IMR-90 (cell line): ENCODE results near the gene DNAJB12. TPM values are rescaled to one million over a fixed set of nuclear protein-coding genes. Genes with fewer than 3 reads are reported as not detected.

ENCODE experiments used
- ATAC-seq: fragments of 200-7000 bp; cut with Tn5 transposase; 2 replicates; pipeline ENCODE4 v1.9.1; 2020; ENCODE audit warnings: low read depth, mild to moderate bottlenecking, moderate library complexity
- BruUV-seq: library from RNA; stranded (reverse); fragments of 400-500 nt; replicated peaks from 2 replicates; lab custom pipeline; 2021; lab: Mats Ljungman, UMichigan
- CTCF ChIA-PET: fragments of 300-600 bp; formaldehyde crosslinking; extraction: SDS; loops from one replicate; lab custom pipeline; 2021; ENCODE audit warnings: antibody characterized with exemption; lab: Yijun Ruan, JAX
- POLR2A ChIA-PET: fragments of 300-600 bp; sonication (Branson Sonifier 250); formaldehyde crosslinking; loops from one replicate; lab custom pipeline; 2022; ENCODE audit warnings: antibody characterized with exemption; ENCODE audit not compliant: unreplicated experiment; lab: Charles Lee
- DNase-seq: peaks from one replicate; pipeline ENCODE4 v3.0.0; 2013
- H2AFZ ChIP-seq: replicated peaks from 2 replicates; pipeline ENCODE3; 2013; ENCODE audit warnings: low read length, mild to moderate bottlenecking; ENCODE audit not compliant: poor library complexity
- H2AK5ac ChIP-seq: 2 replicates; pipeline ENCODE4 v1.6.1; 2013; ENCODE audit warnings: low read depth, low read length, inconsistent platforms
- H2AK9ac ChIP-seq: replicated peaks from 2 replicates; pipeline ENCODE3; 2013; ENCODE audit warnings: mild to moderate bottlenecking, low read depth, low read length, moderate library complexity; ENCODE audit not compliant: poor library complexity
- H2BK120ac ChIP-seq: 2 replicates; pipeline ENCODE4 v1.6.1; 2013; ENCODE audit warnings: low read depth, low read length, inconsistent platforms
- H2BK15ac ChIP-seq: 3 replicates; pipeline ENCODE4 v1.6.1; 2013; ENCODE audit warnings: low read depth, low read length, inconsistent platforms
- H2BK20ac ChIP-seq: 2 replicates; pipeline ENCODE4 v1.6.1; 2013; ENCODE audit warnings: low read depth, mild to moderate bottlenecking, inconsistent platforms, low read length, moderate library complexity
- H2BK5ac ChIP-seq: 2 replicates; pipeline ENCODE4 v1.6.1; 2013; ENCODE audit warnings: mild to moderate bottlenecking, low read depth, low read length, inconsistent platforms; ENCODE audit not compliant: poor library complexity, severe bottlenecking
- H3K14ac ChIP-seq: replicated peaks from 2 replicates; pipeline ENCODE4 v1.6.1; 2013; ENCODE audit warnings: low read depth, low read length, inconsistent platforms
- H3K18ac ChIP-seq: 2 replicates; pipeline ENCODE4 v1.6.1; 2013; ENCODE audit warnings: low read depth, low read length, control low read depth
- H3K23ac ChIP-seq: 2 replicates; pipeline ENCODE4 v1.6.1; 2013; ENCODE audit warnings: low read depth, low read length, inconsistent platforms
- H3K27ac ChIP-seq: 2 replicates; pipeline ENCODE4 v1.5.1; 2013; ENCODE audit warnings: mild to moderate bottlenecking, control low read depth, low read length; ENCODE audit not compliant: insufficient read depth
- H3K27me3 ChIP-seq: 2 replicates; pipeline ENCODE4 v1.6.1; 2013; ENCODE audit warnings: low read length; ENCODE audit not compliant: control insufficient read depth, insufficient read depth
- H3K36me3 ChIP-seq: 2 replicates; pipeline ENCODE4 v1.6.1; 2013; ENCODE audit warnings: low read length, mixed read lengths; ENCODE audit not compliant: control insufficient read depth, insufficient read depth
- H3K4ac ChIP-seq: 2 replicates; pipeline ENCODE4 v1.6.1; 2013; ENCODE audit warnings: low read depth, low read length, inconsistent platforms
- H3K4me1 ChIP-seq: 2 replicates; pipeline ENCODE4 v1.6.1; 2013; ENCODE audit warnings: low read length, mixed read lengths; ENCODE audit not compliant: control insufficient read depth, insufficient read depth
- H3K4me2 ChIP-seq: 2 replicates; pipeline ENCODE4 v1.6.1; 2013; ENCODE audit warnings: low read depth, mild to moderate bottlenecking, control low read depth, low read length, moderate library complexity
- H3K4me3 ChIP-seq: 2 replicates; pipeline ENCODE4 v1.5.1; 2013; ENCODE audit warnings: low read depth, mild to moderate bottlenecking, control low read depth, low read length, moderate library complexity; ENCODE audit not compliant: insufficient read depth
- H3K56ac ChIP-seq: 2 replicates; pipeline ENCODE4 v1.6.1; 2013; ENCODE audit warnings: low read length, inconsistent platforms; ENCODE audit not compliant: insufficient read depth; ENCODE audit errors: extremely low read depth
- H3K79me1 ChIP-seq, 2 experiments: 2 replicates each; pipeline ENCODE4 v1.6.1; 2013; ENCODE audit warnings: low read length in 2 of 2, inconsistent platforms in 1 of 2, low read depth in 1 of 2
- H3K9ac ChIP-seq: 2 replicates; pipeline ENCODE4 v1.6.1; 2013; ENCODE audit warnings: low read depth, low read length, control low read depth
- H3K9me1 ChIP-seq: 2 replicates; pipeline ENCODE4 v1.6.1; 2013; ENCODE audit warnings: low read length, inconsistent platforms; ENCODE audit not compliant: insufficient read depth
- H3K9me3 ChIP-seq: 2 replicates; pipeline ENCODE4 v1.6.1; 2013; ENCODE audit warnings: low read length; ENCODE audit not compliant: control insufficient read depth, insufficient read depth
- H4K20me1 ChIP-seq: 2 replicates; pipeline ENCODE4 v1.6.1; 2013; ENCODE audit warnings: low read length, inconsistent platforms; ENCODE audit not compliant: insufficient read depth
- H4K5ac ChIP-seq: 2 replicates; pipeline ENCODE4 v1.6.1; 2013; ENCODE audit warnings: mild to moderate bottlenecking, low read depth, low read length, control low read depth
- H4K8ac ChIP-seq, 2 experiments: 2 replicates each; pipeline ENCODE4 v1.6.1; 2013; ENCODE audit warnings: low read depth in 2 of 2, low read length in 2 of 2, control low read depth in 1 of 2, inconsistent platforms in 1 of 2
- H4K91ac ChIP-seq: 2 replicates; pipeline ENCODE4 v1.6.1; 2013; ENCODE audit warnings: low read depth, low read length, inconsistent platforms; ENCODE audit not compliant: insufficient read depth
- BHLHE40 ChIP-seq: fragments of 150-350 bp; IDR thresholded peaks from 2 replicates; pipeline ENCODE4 v1.6.1; 2016; ENCODE audit warnings: mild to moderate bottlenecking, low read depth, low read length
- CEBPB ChIP-seq: IDR thresholded peaks from 2 replicates; pipeline ENCODE4 v1.6.1; 2012; ENCODE audit warnings: low read depth, low read length, improper control_type of control experiment
- FOS ChIP-seq: fragments of 150-350 bp; IDR thresholded peaks from 2 replicates; pipeline ENCODE4 v1.6.1; 2016; ENCODE audit warnings: low read depth, low read length
- MAZ ChIP-seq: IDR thresholded peaks from 2 replicates; pipeline ENCODE4 v1.6.1; 2012; ENCODE audit warnings: low read depth, mild to moderate bottlenecking, low read length, improper control_type of control experiment, moderate library complexity, borderline replicate concordance
- MXI1 ChIP-seq: IDR thresholded peaks from 2 replicates; pipeline ENCODE4 v1.6.1; 2012; ENCODE audit warnings: low read depth, mild to moderate bottlenecking, low read length, moderate library complexity, borderline replicate concordance
- NFE2L2 ChIP-seq: fragments of 150-350 bp; IDR thresholded peaks from 2 replicates; pipeline ENCODE4 v1.6.1; 2016; ENCODE audit warnings: low read depth, mild to moderate bottlenecking, low read length
- POLR2A ChIP-seq: IDR thresholded peaks from 2 replicates; pipeline ENCODE4 v1.6.1; 2012; ENCODE audit warnings: mild to moderate bottlenecking, low read depth, low read length
- RCOR1 ChIP-seq: IDR thresholded peaks from 2 replicates; pipeline ENCODE4 v1.6.1; 2012; ENCODE audit warnings: mild to moderate bottlenecking, low read length, improper control_type of control experiment; ENCODE audit not compliant: insufficient replicate concordance
- RFX5 ChIP-seq: IDR thresholded peaks from 2 replicates; pipeline ENCODE4 v1.8.0; 2012; ENCODE audit warnings: low read depth, mild to moderate bottlenecking, low read length, moderate library complexity
- WGBS, 2 experiments: methylation state at CpG; one replicate each; pipeline versions ENCODE4 v1.1.5 to v1.1.7; 2013; ENCODE audit warnings: missing lambda C conversion rate in 2 of 2; ENCODE audit not compliant: insufficient read length in 1 of 2; ENCODE audit errors: extremely low coverage in 2 of 2; 5-methylcytosine and 5-hydroxymethylcytosine counted together
- dilution Hi-C: fragments of 300-500 bp; cut with HindIII; formaldehyde crosslinking; loops from one replicate; pipeline ENCODE4 v1.14.3; 2018; ENCODE audit warnings: low sequenced_read_pairs; ENCODE audit not compliant: unreplicated experiment
- in situ Hi-C: fragments of 300-500 bp; cut with MboI; formaldehyde crosslinking; loops from 3 replicates; pipeline ENCODE4 v1.14.3; 2019; ENCODE audit warnings: low sequenced_read_pairs, inconsistent platforms, mixed read lengths
- intact Hi-C: fragments of 100-400 bp; cut with micrococcal nuclease; formaldehyde crosslinking; loops from 2 replicates; pipeline ENCODE4 v1.10.0; 2022
- polyA plus RNA-seq, 3 experiments: library from polyadenylated mRNA; depleted of rRNA; stranded (reverse); fragments of >200 nt; gene quantifications; 2 replicates each; pipeline ENCODE4 v1.2.3, GENCODE V29; 2012; ENCODE audit warnings: low replicate concordance in 1 of 3
- total RNA-seq: library from RNA; depleted of rRNA; stranded (reverse); fragments of >200 nt; gene quantifications from 2 replicates; pipeline ENCODE4 v1.2.3, GENCODE V29; 2012
- TF ChIP-seq, protein P1 (sequence below): fragments of 150-350 bp; IDR thresholded peaks from 2 replicates; pipeline ENCODE4 v1.6.1; 2016; ENCODE audit warnings: low read depth, mild to moderate bottlenecking, low read length, moderate library complexity, borderline replicate concordance

DNAJB12 gene
- total and polyA plus RNA-seq, 2 of the 4 experiments (the other 2 are of a cell fraction) = 18.3 to 24.0 TPM

DNA sequence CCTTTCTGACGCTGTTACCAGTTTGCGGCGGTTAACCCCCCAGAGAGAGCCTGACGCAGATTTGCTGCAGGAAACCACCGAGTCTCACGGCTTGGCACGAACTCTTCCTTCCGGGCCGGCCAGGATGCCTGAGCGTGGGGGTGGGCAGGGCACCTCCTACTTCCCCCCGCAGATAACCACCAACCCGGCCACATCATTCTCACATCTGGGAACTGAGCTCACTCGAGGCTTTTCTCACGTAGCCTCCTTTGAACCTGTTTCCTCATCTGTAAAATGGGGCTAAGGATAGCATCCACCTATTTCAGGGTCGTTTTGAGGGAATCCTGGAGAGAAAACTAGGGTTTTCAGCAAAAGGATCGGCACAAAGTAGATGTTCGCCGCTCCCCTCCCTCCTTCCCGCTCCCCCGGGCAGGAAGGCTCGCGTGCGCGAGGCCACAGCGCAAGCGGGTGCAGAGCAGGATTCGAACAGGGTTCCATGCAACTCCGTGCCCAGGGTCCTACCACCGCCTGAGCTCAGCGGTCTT lies 57.4 kb downstream of the DNAJB12 start:
- Histone ChIP-seq H3K27me3 (no peaks in the 10 kb centered on the region), H3K9me1 (peaks cover 16% of the 10 kb centered on the region), H4K8ac (peak overlapping the region; percentile 82 to 92), H3K23ac (peak overlapping the region; percentile 83), H2BK5ac (peak overlapping the region; percentile 85), H2BK20ac (peak overlapping the region; percentile 56), H3K9ac (peak overlapping the region; percentile 71), H2AFZ (peak overlapping the region; percentile 92), H3K36me3 (no peaks in the 10 kb centered on the region), H3K14ac (peak overlapping the region; percentile 96), H3K4ac (peak overlapping the region; percentile 97), H3K9me3 (no peaks in the 10 kb centered on the region), H3K27ac (peak overlapping the region; percentile 85), H3K4me3 (peak overlapping the region; percentile 48), H4K91ac (peak overlapping the region; percentile 92), H3K18ac (peak overlapping the region; percentile 44), H3K4me1 (peaks cover 10% of the 10 kb centered on the region), H3K4me2 (peak overlapping the region; percentile 80), H3K79me1 (peaks cover 0 to 10% of the 10 kb centered on the region in 2 experiments; a peak in 2 of 4 replicates), H2AK5ac (peak overlapping the region; percentile 86), H3K56ac (peak overlapping the region; percentile 61; the same call in 1 of the 2 replicates), H2AK9ac (peak overlapping the region; percentile 96), H2BK15ac (peak overlapping the region; percentile 70; the same call in 2 of the 3 replicates), H4K20me1 (no peaks in the 10 kb centered on the region), H2BK120ac (peak overlapping the region; percentile 86; the same call in 1 of the 2 replicates), H4K5ac (peak overlapping the region; percentile 63)
- CTCF ChIA-PET = interaction anchor here (1.8 kb wide), 1 partner anchor 23 kb away, joined by 5 read pairs; no protein-coding TSS in a partner anchor
- POLR2A ChIA-PET = interaction anchor here (1.0 kb wide), 1 partner anchor 19 kb away, joined by 3 read pairs; no protein-coding TSS in a partner anchor
- TF ChIP-seq MAZ (no peak; the same call in 1 of the 2 replicates), RFX5 (no peak), BHLHE40 (no peak; the same call in 1 of the 2 replicates), MXI1 (no peak), RCOR1 (no peak), CEBPB (no peak), FOS (no peak), POLR2A (no peak), NFE2L2 (no peak)
- TF ChIP-seq, protein P1, sequence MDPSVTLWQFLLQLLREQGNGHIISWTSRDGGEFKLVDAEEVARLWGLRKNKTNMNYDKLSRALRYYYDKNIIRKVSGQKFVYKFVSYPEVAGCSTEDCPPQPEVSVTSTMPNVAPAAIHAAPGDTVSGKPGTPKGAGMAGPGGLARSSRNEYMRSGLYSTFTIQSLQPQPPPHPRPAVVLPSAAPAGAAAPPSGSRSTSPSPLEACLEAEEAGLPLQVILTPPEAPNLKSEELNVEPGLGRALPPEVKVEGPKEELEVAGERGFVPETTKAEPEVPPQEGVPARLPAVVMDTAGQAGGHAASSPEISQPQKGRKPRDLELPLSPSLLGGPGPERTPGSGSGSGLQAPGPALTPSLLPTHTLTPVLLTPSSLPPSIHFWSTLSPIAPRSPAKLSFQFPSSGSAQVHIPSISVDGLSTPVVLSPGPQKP = no peak
- WGBS, 2 experiments = 15% methylated on average over 16 of the region's 30 CpGs; no CpG with 5 or more reads in 1 of the 2 experiments
- in situ Hi-C loops = no loop called here
- no TSS peak for BruUV-seq
- dilution Hi-C loops = no loop called here
- intact Hi-C loops = no loop called here
- DNase-seq (peak; percentile 90), ATAC-seq (peak; percentile 4; the same call in 1 of the 2 replicates)
